HFF-Myc (cell line): Measurements from ENCODE around the gene SSRP1.
"Not testable (repeated sequence)": the region's sequence is repeated elsewhere in the genome, so short reads cannot be mapped to it uniquely, and the experiment has no call there.

Source experiments
- DNase-seq: peaks from one replicate; pipeline ENCODE4 v3.0.0-alpha.2; 2011; ENCODE audit warnings: low read depth; ENCODE audit errors: extremely low read depth
- H3K4me3 ChIP-seq: replicated peaks from 2 replicates; pipeline ENCODE4 v1.5.1; 2011; ENCODE audit warnings: low read depth, mild to moderate bottlenecking, control low read depth, low read length
- TF ChIP-seq, protein P1 (sequence below): IDR thresholded peaks from 2 replicates; pipeline ENCODE4 v1.5.1; 2012; ENCODE audit warnings: mild to moderate bottlenecking, low read depth, low read length, control low read depth; ENCODE audit errors: missing control alignments

Gene SSRP1

DNA sequence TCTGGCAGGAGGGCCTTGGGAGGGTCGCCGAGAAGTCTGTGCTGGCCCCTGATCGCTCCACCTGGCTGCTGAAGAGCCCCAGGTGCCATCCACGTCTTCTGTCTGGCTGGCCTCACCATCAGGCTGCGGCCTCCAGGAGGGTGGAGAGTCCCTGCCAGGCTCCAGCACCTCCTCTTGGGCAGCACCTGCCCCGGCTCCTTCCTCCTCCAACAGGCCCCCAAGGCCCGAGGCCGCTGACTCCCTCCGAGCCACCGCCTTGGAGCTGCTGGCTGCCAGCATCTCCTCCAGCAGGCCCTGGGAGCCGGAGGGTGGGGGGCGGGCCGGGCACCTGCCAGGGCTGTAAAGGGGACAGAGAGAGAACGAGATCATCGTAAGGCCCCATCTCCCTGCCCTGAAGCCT, 33.2 kb downstream of the SSRP1 start:
- no peak overlapping the region for H3K4me3 ChIP-seq
- TF ChIP-seq, protein P1, sequence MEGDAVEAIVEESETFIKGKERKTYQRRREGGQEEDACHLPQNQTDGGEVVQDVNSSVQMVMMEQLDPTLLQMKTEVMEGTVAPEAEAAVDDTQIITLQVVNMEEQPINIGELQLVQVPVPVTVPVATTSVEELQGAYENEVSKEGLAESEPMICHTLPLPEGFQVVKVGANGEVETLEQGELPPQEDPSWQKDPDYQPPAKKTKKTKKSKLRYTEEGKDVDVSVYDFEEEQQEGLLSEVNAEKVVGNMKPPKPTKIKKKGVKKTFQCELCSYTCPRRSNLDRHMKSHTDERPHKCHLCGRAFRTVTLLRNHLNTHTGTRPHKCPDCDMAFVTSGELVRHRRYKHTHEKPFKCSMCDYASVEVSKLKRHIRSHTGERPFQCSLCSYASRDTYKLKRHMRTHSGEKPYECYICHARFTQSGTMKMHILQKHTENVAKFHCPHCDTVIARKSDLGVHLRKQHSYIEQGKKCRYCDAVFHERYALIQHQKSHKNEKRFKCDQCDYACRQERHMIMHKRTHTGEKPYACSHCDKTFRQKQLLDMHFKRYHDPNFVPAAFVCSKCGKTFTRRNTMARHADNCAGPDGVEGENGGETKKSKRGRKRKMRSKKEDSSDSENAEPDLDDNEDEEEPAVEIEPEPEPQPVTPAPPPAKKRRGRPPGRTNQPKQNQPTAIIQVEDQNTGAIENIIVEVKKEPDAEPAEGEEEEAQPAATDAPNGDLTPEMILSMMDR: no peak
- no peak for DNase-seq

DNA sequence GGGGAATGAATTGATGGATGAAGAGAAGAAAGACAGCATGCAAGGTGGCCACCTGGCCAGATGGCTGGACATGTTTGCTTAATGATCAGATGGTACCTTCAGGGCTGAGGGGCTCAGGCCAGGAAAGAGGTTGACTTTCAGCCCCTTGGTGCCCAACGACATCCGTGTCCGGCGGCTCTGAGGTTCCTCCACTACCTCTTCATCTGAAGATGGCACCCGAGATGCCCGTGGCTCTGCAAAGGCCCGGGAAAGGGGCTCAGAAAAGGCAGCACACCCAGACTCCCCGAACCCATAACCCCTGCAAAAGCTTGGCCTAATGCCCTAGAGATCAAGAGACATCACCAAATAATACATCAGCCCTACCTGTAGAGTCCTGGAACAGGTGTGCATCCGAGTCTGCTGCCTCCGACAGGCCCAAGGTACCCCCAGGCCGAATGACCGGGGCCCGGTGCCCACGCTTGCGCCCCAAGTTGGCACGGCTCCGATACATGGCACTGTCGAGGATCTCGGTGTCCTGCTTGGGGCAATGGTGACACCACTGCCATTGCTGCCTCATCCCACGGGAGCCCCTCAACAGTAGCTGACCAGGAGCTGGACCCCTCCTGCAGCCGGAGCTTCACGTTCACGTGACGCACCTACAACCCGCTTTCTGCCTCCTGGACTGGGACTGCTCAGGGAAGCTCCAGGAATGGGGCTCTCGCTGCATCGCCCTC, 33.8 kb downstream of the SSRP1 start:
- no peak overlapping the region for H3K4me3 ChIP-seq
- DNase-seq: no peak
- TF ChIP-seq, protein P1: no peak

DNA sequence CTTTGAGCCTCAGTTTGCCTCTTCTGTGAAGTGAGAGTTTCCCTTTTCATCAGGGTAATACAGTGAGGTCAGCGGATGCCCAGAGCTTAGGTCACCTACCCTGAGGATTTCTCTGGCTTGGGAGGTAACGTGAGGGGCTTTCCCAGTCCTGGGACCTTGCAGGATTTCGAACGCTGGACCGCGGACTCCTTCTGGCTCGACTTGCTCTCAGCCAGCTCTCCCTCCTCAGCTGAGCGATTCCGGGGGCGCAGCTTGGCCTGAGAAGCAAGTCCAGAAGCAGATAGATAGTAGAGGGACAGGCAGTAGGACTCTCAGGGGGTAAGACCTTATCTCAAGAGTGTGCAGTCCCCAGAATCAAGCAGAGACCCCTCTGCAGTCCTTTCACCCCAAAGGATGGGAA, 34.9 kb downstream of the SSRP1 start:
- no peak overlapping the region for H3K4me3 ChIP-seq
- no peak for DNase-seq
- TF ChIP-seq, protein P1: no peak

DNA sequence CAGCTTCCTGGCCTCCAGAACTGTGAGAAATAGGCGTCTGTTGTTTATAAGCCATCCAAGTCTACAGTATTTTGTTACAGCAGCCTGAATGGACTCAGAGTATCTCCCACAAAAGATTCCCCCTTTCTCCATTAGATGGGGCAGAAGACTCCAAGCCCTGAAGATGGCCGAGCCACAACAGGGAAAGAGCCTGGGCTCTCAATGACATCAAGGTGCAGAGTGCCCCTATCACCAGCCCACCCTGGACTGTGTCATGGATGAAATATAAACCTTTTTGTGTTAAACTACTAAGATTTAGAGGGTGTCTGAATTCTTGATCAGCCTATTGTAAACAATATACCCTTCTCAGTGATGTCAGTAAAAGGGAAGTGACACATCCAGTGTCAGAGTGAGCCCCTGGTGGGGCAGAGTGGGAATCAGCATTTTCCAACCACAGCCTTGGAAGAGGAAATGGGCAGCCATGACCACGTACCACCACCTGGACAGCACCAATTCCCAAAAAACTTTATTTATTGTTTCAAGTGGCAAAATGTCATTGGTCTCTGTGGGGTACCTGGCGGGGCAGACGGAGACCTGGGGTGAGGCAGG, 36.4 kb downstream of the SSRP1 start:
- TF ChIP-seq, protein P1: no peak
- H3K4me3 ChIP-seq: no peak overlapping the region

DNA sequence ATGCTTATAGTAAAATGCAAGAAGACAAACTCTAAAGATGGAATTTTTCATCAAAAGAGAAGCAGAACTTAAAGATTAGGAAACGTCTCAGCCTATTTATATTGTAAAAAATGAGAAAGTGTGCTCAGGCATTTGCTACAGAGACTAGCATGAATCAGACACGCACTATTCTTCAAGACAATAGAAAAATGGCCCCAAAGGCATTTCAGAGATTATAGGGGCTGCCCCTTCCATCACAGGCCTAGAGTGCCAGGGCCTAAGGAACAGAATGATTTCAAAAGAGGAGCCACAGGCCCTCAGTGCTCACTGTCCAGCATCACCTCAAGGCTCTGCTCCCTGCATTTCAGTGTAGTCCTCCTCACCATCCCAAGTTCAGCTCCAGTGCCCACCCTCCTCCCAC, 38.5 kb downstream of the SSRP1 start:
- H3K4me3 ChIP-seq: no peak overlapping the region
- TF ChIP-seq, protein P1: no peak
- no peak for DNase-seq

More for the DNA sequence above, 36.4 kb downstream of the SSRP1 start:
- no peak for DNase-seq

DNA sequence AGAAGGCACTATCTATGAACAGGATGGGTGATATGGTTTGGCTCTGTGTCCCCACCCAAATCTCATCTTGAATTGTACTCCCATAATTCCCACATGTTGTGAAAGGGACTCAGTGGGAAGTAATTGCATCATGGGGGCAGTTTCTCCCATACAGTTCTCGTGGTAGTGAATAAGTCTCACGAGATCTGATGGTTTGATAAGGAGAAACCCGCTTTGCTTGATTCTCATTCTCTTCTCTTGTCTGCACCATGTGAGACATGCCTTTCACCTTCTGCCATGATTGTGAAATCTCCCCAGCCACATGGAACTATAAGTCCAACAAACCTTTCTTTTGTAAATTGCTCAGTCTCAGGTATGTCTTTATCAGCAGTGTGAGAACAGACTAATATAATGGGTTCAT, 39.5 kb downstream of the SSRP1 start:
- not testable (repeated sequence) for H3K4me3 ChIP-seq, DNase-seq

DNA sequence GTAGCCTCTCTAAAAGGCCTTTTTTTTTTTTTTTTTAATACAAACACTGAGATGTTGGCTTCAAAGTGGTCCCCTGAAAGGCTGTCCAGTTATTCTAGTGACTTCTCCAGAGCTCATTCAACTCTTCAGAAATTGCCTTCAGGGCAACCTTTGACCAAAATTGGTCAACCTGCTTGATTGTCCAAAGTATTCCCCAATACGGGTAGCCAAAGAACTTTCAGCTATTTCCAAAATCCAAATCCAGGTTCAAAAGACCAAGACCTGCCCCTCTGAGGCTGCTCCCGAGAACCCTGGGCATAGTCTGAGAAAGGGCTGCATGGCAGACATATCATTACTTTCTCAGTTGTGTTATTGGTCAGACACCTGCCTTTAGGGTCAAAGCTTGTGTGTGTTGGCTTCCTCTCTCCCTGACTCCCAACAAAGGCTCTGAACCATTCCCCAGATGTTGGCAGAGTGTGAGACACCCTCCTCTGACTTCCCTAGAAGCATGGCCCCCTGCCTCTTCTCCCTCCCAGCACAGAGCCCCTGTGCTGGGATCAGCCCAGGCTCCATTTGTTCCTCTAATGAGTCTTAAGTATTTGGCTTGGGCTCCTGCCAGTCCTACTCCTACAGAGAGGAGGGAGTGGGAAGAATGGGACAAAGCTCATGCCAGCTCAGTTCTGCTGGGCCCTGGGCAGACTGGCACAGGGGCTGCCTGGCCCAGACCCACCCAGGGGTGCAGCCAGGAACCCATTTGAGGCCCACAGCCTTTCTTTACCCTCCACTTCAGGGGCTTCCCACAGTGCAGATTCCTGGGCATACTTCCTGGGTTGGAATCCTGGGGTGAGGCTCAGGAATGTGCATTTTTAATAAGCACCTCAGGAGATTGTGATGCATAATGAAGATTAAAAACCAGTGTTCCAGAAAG, 41.2 kb downstream of the SSRP1 start:
- H3K4me3 ChIP-seq: no peak overlapping the region
- TF ChIP-seq, protein P1: no peak
- DNase-seq: no peak
